ENCODE data around the gene ADGB.
"Not testable (repeated sequence)": the region's sequence is repeated elsewhere in the genome, so short reads cannot be mapped to it uniquely, and the experiment has no call there.

The ADGB gene

DNA sequence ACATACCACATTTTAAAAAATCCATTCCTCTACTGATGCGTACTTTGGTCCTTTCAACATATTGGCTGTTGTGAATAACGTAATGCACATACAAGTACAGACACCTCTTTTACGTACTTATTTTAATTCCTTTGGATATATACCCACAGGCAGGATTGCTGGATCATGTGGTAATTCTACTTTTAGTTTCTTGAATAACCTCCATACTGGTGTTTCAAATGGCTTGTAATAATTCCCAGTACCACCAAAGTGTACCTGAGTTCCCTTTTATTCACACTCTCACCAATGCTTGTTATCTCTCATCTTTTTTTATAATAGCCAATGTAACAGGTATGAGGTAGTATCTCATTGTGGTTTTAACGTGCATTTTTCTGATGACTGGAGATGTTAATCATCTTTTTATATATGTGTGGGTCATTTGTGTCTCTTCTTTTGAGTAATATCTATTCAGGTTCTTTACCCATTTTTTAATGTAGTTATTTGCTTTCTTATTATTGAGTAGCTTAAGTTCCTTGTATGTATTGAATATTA lies 191.9 kb downstream of the ADGB start:
- no peak overlapping the region for H3K9ac ChIP-seq (ENCODE audit: low read length)
- no peaks in the 10 kb centered on the region for H3K36me3 ChIP-seq (ENCODE audit: control insufficient read depth, insufficient read depth, low read length)
- no peak overlapping the region for H3K4me3 ChIP-seq (ENCODE audit: low read depth, low read length)
- no peaks in the 10 kb centered on the region for H3K27me3 ChIP-seq (ENCODE audit: control insufficient read depth, insufficient read depth, low read length)
- H3K9me3 ChIP-seq (ENCODE audit: control insufficient read depth, insufficient read depth, low read depth, low read length), result peaks cover 14% of the 10 kb centered on the region
- H3K4me1 ChIP-seq (ENCODE audit: control insufficient read depth, insufficient read depth, low read length), result peaks cover 1% of the 10 kb centered on the region; the same call in 1 of the 2 replicates
- no peak overlapping the region for H3K27ac ChIP-seq (ENCODE audit: low read depth, low read length)

DNA sequence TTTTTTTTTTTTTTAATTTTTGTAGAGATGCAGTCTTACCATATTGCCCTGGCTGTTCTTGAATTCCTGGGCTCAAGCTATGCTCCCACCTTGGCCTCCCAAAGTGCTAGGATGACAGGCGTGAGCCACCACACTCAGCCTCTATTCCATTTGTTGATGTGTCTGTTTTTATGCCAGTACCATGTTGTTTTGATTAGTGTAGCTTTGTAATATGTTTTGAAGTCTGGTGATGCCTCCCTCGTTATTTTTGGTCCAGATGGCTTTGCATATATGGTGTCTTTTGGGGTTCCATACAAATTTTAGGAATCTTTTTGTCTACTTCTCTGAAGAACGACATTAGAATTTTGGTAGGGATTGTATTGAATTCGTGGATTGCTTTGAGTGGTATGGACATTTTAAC lies 193.2 kb downstream of the ADGB start:
- Histone ChIP-seq H3K4me3 (ENCODE audit: low read depth, low read length) (no peak overlapping the region), H3K4me1 (ENCODE audit: control insufficient read depth, insufficient read depth, low read length) (no peaks in the 10 kb centered on the region), H3K36me3 (ENCODE audit: control insufficient read depth, insufficient read depth, low read length) (no peaks in the 10 kb centered on the region)

GRCh38 chr6:146793218-146793617 lies 194.4 kb downstream of the ADGB start:
- H3K27ac ChIP-seq (ENCODE audit: low read depth, low read length); H3K9ac ChIP-seq (ENCODE audit: low read length); H3K4me1 ChIP-seq (ENCODE audit: control insufficient read depth, insufficient read depth, low read length); H3K36me3 ChIP-seq (ENCODE audit: control insufficient read depth, insufficient read depth, low read length); H3K4me3 ChIP-seq (ENCODE audit: low read depth, low read length); H3K27me3 ChIP-seq (ENCODE audit: control insufficient read depth, insufficient read depth, low read length): not testable (repeated sequence)
- peaks cover 14% of the 10 kb centered on the region for H3K9me3 ChIP-seq (ENCODE audit: control insufficient read depth, insufficient read depth, low read depth, low read length)

More for the DNA sequence above, 193.2 kb downstream of the ADGB start:
- Histone ChIP-seq H3K27me3 (ENCODE audit: control insufficient read depth, insufficient read depth, low read length) (no peaks in the 10 kb centered on the region), H3K9me3 (ENCODE audit: control insufficient read depth, insufficient read depth, low read depth, low read length) (peaks cover 14% of the 10 kb centered on the region), H3K27ac (ENCODE audit: low read depth, low read length) (no peak overlapping the region), H3K9ac (ENCODE audit: low read length) (no peak overlapping the region)

DNA sequence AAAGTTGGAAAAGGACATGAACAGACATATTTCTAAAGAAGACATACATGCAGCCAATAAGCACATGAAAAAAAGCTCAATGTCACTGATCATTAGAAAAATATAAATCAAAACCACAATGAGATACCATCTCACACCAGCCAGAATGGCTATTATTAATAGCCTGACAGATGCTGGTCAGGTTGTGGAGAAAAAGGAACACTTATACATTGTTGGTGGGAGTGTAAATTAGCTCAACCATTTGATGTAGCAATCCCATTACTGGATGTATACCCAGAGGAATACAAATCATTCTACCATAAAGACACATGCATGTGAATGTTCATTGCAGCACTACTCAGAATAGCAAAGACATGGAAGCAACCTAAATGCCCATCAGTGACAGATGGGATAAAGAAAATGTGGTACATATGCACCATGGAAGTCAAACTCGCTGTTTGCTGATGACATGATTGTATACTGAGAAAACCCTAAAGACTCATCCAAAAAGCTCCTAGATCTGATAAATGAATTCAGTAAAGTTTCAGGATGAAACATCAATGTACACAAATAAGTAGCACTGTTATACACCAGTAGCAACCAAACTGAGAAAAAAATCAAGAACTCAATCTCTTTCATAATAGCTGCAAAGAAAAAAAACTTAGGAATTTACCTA lies 196.8 kb downstream of the ADGB start:
- Histone ChIP-seq H3K9ac (ENCODE audit: low read length) (no peak overlapping the region), H3K27me3 (ENCODE audit: control insufficient read depth, insufficient read depth, low read length) (no peaks in the 10 kb centered on the region), H3K36me3 (ENCODE audit: control insufficient read depth, insufficient read depth, low read length) (no peaks in the 10 kb centered on the region), H3K4me3 (ENCODE audit: low read depth, low read length) (no peak overlapping the region), H3K4me1 (ENCODE audit: control insufficient read depth, insufficient read depth, low read length) (no peaks in the 10 kb centered on the region; the same call in 1 of the 2 replicates), H3K9me3 (ENCODE audit: control insufficient read depth, insufficient read depth, low read depth, low read length) (peaks cover 14% of the 10 kb centered on the region), H3K27ac (ENCODE audit: low read depth, low read length) (no peak overlapping the region)

GRCh38 chr6:146803167-146803566 lies 204.4 kb downstream of the ADGB start:
- H3K4me3 ChIP-seq (ENCODE audit: low read depth, low read length); H3K27me3 ChIP-seq (ENCODE audit: control insufficient read depth, insufficient read depth, low read length); H3K27ac ChIP-seq (ENCODE audit: low read depth, low read length); H3K9me3 ChIP-seq (ENCODE audit: control insufficient read depth, insufficient read depth, low read depth, low read length); H3K4me1 ChIP-seq (ENCODE audit: control insufficient read depth, insufficient read depth, low read length); H3K9ac ChIP-seq (ENCODE audit: low read length); H3K36me3 ChIP-seq (ENCODE audit: control insufficient read depth, insufficient read depth, low read length): not testable (repeated sequence)

DNA sequence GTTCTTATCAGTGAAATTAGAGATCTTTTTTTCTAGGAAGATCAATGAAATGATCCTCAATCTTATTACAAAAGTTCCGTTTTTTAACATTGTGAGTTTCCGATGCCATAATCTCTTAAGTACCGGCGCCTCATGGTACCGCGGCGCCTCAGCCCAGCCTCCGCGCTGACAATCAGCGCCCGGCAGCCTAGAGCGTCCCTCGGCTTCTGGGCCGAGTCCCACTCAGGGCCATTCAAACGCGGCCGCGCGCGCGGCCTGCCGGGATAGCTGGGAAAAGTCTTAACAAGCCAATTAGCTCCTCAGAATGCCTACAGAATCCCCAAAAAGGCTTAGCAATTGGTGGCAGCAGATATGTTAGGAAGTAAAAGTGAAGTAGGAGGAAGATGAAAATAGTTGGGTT lies 204.8 kb downstream of the ADGB start:
- H3K27me3 ChIP-seq (ENCODE audit: control insufficient read depth, insufficient read depth, low read length), result no peaks in the 10 kb centered on the region
- H3K4me3 ChIP-seq (ENCODE audit: low read depth, low read length), result no peak overlapping the region
- H3K36me3 ChIP-seq (ENCODE audit: control insufficient read depth, insufficient read depth, low read length), result no peaks in the 10 kb centered on the region
- no peaks in the 10 kb centered on the region for H3K9me3 ChIP-seq (ENCODE audit: control insufficient read depth, insufficient read depth, low read depth, low read length)
- H3K4me1 ChIP-seq (ENCODE audit: control insufficient read depth, insufficient read depth, low read length), result no peaks in the 10 kb centered on the region; the same call in 1 of the 2 replicates
- no peak overlapping the region for H3K9ac ChIP-seq (ENCODE audit: low read length)
- H3K27ac ChIP-seq (ENCODE audit: low read depth, low read length), result no peak overlapping the region

DNA sequence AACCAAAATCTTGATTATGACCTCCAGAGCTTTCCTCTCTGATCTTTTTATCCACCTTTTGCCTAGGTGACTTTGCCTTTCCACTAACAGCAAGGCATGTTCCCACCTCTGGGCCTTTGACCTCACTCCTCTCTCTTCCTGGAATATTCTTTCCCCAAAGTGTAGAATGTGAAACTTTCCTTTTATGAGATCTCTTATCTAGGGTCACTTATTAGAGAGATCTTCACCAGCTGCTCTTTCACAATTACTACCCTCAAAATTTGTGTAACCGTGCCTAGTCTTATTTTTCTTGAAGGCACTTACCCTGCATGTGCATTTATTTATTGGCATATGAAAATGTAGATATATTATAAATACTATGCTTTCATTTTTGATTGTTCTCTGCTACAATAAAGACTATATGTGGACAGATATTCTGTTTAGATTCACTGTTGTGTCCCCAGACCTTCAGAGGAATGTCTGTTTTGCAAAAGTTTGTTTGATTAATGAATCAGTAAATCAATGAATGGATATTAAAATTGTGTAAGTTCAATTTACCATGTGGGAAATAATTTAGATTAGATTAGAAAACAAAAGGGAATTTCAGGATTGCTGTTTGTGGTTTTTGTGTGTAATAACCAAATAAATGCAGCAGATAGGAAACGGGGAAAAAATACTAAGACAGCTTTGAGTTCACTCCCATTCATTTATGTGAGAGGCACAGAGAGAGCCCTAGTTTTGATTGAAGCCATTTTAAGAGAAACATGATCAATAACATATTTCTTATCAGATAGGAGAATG lies 207.0 kb downstream of the ADGB start:
- Histone ChIP-seq H3K9me3 (ENCODE audit: control insufficient read depth, insufficient read depth, low read depth, low read length) (no peaks in the 10 kb centered on the region), H3K27me3 (ENCODE audit: control insufficient read depth, insufficient read depth, low read length) (no peaks in the 10 kb centered on the region), H3K27ac (ENCODE audit: low read depth, low read length) (no peak overlapping the region), H3K4me3 (ENCODE audit: low read depth, low read length) (no peak overlapping the region), H3K36me3 (ENCODE audit: control insufficient read depth, insufficient read depth, low read length) (no peaks in the 10 kb centered on the region), H3K4me1 (ENCODE audit: control insufficient read depth, insufficient read depth, low read length) (no peaks in the 10 kb centered on the region; the same call in 1 of the 2 replicates), H3K9ac (ENCODE audit: low read length) (no peak overlapping the region)

GRCh38 chr6:146809014-146809413 lies 210.2 kb downstream of the ADGB start:
- not testable (repeated sequence) for H3K4me3 ChIP-seq (ENCODE audit: low read depth, low read length); H3K27me3 ChIP-seq (ENCODE audit: control insufficient read depth, insufficient read depth, low read length); H3K4me1 ChIP-seq (ENCODE audit: control insufficient read depth, insufficient read depth, low read length); H3K27ac ChIP-seq (ENCODE audit: low read depth, low read length); H3K9ac ChIP-seq (ENCODE audit: low read length); H3K9me3 ChIP-seq (ENCODE audit: control insufficient read depth, insufficient read depth, low read depth, low read length); H3K36me3 ChIP-seq (ENCODE audit: control insufficient read depth, insufficient read depth, low read length)

DNA sequence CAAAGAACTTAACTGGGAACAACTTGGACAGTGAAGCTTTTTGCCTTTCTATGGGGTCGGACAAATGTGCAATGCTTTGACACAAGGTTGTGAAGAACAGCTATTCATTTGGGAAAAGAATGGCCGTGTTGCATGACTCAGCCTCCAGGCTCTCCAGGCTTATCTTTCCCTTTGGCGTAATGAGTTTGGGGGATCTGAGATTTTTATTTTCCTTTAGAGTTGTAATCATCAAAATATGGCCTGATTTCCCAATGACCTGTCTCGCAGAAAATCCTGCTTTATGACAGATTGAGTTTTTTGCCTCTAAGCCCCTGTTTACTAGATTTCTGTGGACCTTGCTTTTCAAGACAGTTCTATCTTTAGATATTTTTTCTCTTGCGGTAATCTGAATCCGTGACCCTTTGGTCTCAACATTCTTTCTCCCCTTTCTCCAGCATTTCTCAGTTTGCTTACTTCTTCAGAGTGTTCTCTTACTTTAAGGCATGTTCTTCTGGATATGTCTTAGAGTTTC lies 214.1 kb downstream of the ADGB start:
- H3K4me1 ChIP-seq (ENCODE audit: control insufficient read depth, insufficient read depth, low read length); H3K27me3 ChIP-seq (ENCODE audit: control insufficient read depth, insufficient read depth, low read length); H3K27ac ChIP-seq (ENCODE audit: low read depth, low read length); H3K9ac ChIP-seq (ENCODE audit: low read length); H3K36me3 ChIP-seq (ENCODE audit: control insufficient read depth, insufficient read depth, low read length); H3K9me3 ChIP-seq (ENCODE audit: control insufficient read depth, insufficient read depth, low read depth, low read length); H3K4me3 ChIP-seq (ENCODE audit: low read depth, low read length): not testable (repeated sequence)

DNA sequence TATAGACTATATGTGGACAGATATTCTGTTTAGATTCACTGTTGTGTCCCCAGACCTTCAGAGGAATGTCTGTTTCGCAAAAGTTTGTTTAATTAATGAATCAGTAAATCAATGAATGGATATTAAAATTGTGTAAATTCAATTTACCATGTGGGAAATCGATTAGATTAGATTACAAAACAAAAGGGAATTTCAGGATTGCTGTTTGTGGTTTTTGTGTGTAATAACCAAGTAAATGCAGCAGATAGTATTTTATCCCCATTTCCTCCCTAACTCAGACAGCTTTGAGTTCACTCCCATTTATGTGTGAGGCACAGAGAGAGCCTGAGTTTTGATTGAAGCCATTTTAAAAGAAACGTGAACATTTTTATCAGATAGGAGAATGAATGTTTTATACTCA lies 214.8 kb downstream of the ADGB start:
- H3K27me3 ChIP-seq (ENCODE audit: control insufficient read depth, insufficient read depth, low read length), result no peaks in the 10 kb centered on the region
- H3K4me1 ChIP-seq (ENCODE audit: control insufficient read depth, insufficient read depth, low read length), result no peaks in the 10 kb centered on the region
- no peak overlapping the region for H3K9ac ChIP-seq (ENCODE audit: low read length)
- H3K36me3 ChIP-seq (ENCODE audit: control insufficient read depth, insufficient read depth, low read length), result no peaks in the 10 kb centered on the region
- no peak overlapping the region for H3K27ac ChIP-seq (ENCODE audit: low read depth, low read length)
- H3K9me3 ChIP-seq (ENCODE audit: control insufficient read depth, insufficient read depth, low read depth, low read length), result no peaks in the 10 kb centered on the region
- no peak overlapping the region for H3K4me3 ChIP-seq (ENCODE audit: low read depth, low read length)

GRCh38 chr6:146814148-146814750 lies 215.5 kb downstream of the ADGB start:
- no peak overlapping the region for H3K27ac ChIP-seq (ENCODE audit: low read depth, low read length)

More at GRCh38 chr6:146814148-146814750, 215.5 kb downstream of the ADGB start:
- no peaks in the 10 kb centered on the region for H3K27me3 ChIP-seq (ENCODE audit: control insufficient read depth, insufficient read depth, low read length)
- H3K4me3 ChIP-seq (ENCODE audit: low read depth, low read length), result no peak overlapping the region
- no peaks in the 10 kb centered on the region for H3K9me3 ChIP-seq (ENCODE audit: control insufficient read depth, insufficient read depth, low read depth, low read length)
- H3K4me1 ChIP-seq (ENCODE audit: control insufficient read depth, insufficient read depth, low read length), result no peaks in the 10 kb centered on the region
- H3K36me3 ChIP-seq (ENCODE audit: control insufficient read depth, insufficient read depth, low read length), result no peaks in the 10 kb centered on the region
- H3K9ac ChIP-seq (ENCODE audit: low read length), result no peak overlapping the region

All from HUES6 (cell line).